Measurements from ENCODE around the gene C1QTNF12. TPM values are rescaled to one million over a fixed set of nuclear protein-coding genes. Genes with fewer than 3 reads are reported as not detected.

C1QTNF12 gene
- total RNA-seq, 2 donors from 2014 or later = 2.9 to 12.5 TPM

DNA sequence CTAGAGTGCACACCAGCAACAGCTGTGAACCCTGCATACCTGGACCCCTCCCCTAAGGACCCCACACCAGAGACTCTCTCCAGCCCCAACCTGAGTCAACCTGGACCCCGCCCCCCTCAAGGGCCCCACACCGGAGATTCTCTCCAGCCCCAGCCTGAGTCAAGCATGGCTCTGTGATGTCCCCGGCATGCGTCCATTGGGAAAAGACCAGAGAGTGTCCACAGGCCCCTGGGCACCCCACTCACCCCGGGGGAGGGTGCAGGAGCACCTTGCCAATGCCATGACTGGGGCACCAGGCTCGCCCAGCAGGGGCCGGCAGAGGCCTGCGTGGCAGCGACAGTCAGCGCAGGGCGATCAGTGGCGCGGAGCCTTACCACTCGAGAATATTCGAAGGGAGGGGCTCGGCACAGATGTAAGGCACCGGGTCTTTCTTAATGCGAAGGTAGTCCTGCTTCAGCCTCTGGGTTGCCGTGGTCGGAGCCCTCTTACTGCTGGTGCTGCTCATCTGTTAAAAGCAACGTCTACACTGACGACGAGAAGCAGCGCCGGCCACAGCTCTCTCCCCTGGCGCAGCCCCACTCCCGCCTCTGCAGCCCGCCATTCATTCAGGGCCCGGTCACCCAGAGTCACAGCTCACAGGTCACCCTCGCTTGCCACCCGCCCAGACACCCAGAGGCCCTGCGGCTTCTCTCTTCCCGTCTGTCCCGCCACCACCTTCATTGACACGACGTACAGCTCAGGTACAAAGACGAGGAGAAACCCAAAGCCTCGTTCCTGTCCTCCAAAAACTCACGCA, 21.2 kb upstream of the C1QTNF12 start:
- H3K27me3 ChIP-seq (replicated peaks; ENCODE audit: insufficient read depth) = no peaks in the 10 kb centered on the region
- no peak overlapping the region for H3K4me3 ChIP-seq
- no peak overlapping the region for H3K27ac ChIP-seq
- TF ChIP-seq, protein P1, sequence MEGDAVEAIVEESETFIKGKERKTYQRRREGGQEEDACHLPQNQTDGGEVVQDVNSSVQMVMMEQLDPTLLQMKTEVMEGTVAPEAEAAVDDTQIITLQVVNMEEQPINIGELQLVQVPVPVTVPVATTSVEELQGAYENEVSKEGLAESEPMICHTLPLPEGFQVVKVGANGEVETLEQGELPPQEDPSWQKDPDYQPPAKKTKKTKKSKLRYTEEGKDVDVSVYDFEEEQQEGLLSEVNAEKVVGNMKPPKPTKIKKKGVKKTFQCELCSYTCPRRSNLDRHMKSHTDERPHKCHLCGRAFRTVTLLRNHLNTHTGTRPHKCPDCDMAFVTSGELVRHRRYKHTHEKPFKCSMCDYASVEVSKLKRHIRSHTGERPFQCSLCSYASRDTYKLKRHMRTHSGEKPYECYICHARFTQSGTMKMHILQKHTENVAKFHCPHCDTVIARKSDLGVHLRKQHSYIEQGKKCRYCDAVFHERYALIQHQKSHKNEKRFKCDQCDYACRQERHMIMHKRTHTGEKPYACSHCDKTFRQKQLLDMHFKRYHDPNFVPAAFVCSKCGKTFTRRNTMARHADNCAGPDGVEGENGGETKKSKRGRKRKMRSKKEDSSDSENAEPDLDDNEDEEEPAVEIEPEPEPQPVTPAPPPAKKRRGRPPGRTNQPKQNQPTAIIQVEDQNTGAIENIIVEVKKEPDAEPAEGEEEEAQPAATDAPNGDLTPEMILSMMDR (IDR thresholded peaks at IDR 0.05) = no peak
- ATAC-seq (ENCODE audit: insufficient number of reproducible peaks, low FRiP score, low read depth) (no peak), DNase-seq (ENCODE audit: low spot score) (no peak)
- H3K9me3 ChIP-seq = no peaks in the 10 kb centered on the region
- H3K4me1 ChIP-seq (ENCODE audit: control insufficient read depth in 1 of 2, low read depth in 2 of 2) = peaks cover 18 to 28% of the 10 kb centered on the region in 2 donors
- peaks cover 30% of the 10 kb centered on the region for H3K36me3 ChIP-seq

DNA sequence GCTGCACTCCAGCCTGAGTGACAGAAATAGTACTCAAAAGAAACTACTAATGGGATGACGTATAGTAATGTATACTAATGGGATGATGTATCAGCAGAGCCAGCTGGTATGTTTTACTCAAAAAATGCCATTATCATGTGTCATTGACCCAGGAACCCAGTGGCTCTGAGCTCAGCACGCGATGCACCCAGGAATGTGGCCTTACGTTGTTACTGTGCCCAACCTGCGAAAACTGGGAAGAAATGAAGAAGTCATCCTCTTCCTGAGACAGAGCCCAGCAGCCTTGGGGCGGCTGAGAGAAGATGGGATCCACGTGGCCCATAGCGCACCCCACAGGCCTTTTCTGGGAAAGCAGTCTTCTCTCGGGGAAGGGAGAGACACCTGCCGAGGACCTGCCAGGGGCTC, 18.3 kb upstream of the C1QTNF12 start:
- Histone ChIP-seq H3K4me1 (ENCODE audit: control insufficient read depth in 1 of 2, low read depth in 2 of 2) (no peaks in the 10 kb centered on the region), H3K4me3 (no peak overlapping the region), H3K9me3 (no peaks in the 10 kb centered on the region), H3K27ac (no peak overlapping the region), H3K27me3 (replicated peaks; ENCODE audit: insufficient read depth) (no peaks in the 10 kb centered on the region), H3K36me3 (peaks cover 49% of the 10 kb centered on the region)
- ATAC-seq (ENCODE audit: insufficient number of reproducible peaks, low FRiP score, low read depth) (no peak), DNase-seq (ENCODE audit: low spot score) (no peak)
- TF ChIP-seq, protein P1 (IDR thresholded peaks at IDR 0.05) = no peak

DNA sequence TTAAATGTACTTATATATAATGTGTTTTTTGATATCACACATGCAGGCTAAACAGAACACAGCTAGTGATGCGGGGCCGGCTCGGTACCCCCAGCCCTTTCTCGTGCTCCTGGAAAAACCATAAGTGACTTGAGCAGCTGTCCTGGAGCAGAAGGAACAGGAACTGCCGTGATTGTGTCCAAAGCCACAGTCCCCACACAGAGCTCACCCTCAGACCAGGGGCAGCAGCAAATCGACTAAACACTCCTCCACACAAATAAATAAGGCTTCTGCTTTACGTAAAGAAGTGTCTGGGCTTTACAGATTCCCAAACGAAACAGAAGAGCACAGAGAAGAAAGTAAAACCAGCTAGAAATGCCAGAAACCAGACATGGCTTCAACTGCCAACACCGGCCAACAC, 17.5 kb upstream of the C1QTNF12 start:
- Histone ChIP-seq H3K9me3 (no peaks in the 10 kb centered on the region), H3K27ac (no peak overlapping the region), H3K27me3 (replicated peaks; ENCODE audit: insufficient read depth) (no peaks in the 10 kb centered on the region), H3K36me3 (peaks cover 49% of the 10 kb centered on the region), H3K4me3 (no peak overlapping the region), H3K4me1 (ENCODE audit: control insufficient read depth in 1 of 2, low read depth in 2 of 2) (no peaks in the 10 kb centered on the region)
- TF ChIP-seq, protein P1 (IDR thresholded peaks at IDR 0.05) = no peak
- ATAC-seq (ENCODE audit: insufficient number of reproducible peaks, low FRiP score, low read depth) (no peak), DNase-seq (ENCODE audit: low spot score) (no peak)

DNA sequence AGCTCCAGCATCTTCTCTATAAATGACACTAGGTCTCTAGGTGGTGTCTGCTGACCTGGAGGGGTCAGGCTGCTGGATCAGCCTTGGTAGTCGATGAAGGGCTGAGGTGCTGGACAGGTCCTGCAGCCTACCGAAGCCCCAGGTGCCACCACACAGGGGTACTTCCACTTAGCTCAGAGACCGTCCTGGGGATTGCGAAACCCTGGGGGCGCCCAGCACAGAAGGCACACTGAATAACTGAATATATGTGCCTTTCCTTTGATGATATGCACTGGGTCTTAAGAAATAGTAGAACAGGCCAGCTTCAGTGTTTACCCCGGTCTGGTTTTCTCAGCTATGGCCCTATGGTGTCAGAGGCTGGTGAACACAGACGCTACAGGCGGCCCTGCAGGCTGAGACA, 16.2 kb upstream of the C1QTNF12 start:
- ATAC-seq (ENCODE audit: insufficient number of reproducible peaks, low FRiP score, low read depth) (no peak), DNase-seq (ENCODE audit: low spot score) (no peak)
- no peak overlapping the region for H3K27ac ChIP-seq
- no peak overlapping the region for H3K4me3 ChIP-seq
- H3K9me3 ChIP-seq = no peaks in the 10 kb centered on the region
- no peaks in the 10 kb centered on the region for H3K27me3 ChIP-seq (replicated peaks; ENCODE audit: insufficient read depth)
- TF ChIP-seq, protein P1 (IDR thresholded peaks at IDR 0.05) = no peak
- peaks cover 50% of the 10 kb centered on the region for H3K36me3 ChIP-seq
- H3K4me1 ChIP-seq (ENCODE audit: control insufficient read depth in 1 of 2, low read depth in 2 of 2) = no peaks in the 10 kb centered on the region

DNA sequence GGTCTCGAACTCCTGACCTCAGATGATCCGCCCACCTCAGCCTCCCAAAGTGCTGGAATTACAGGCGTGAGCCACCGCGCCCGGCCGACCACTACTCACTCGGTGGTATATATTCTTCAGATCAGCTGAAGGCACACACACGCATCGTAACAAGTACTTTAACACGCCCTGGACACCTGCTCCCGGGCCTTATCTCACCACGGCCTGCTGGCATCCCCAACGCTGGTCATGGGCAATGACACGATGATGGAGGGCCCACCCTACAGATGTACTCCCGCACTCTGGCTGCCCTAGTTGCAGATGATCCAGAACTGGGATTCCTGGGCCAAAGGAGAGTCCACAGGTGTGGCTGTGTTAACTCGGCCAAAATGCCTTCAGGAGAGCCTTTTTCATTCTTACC, 15.5 kb upstream of the C1QTNF12 start:
- H3K9me3 ChIP-seq = no peaks in the 10 kb centered on the region
- H3K27ac ChIP-seq = no peak overlapping the region
- H3K27me3 ChIP-seq (replicated peaks; ENCODE audit: insufficient read depth) = no peaks in the 10 kb centered on the region
- TF ChIP-seq, protein P1 (IDR thresholded peaks at IDR 0.05) = no peak
- ATAC-seq (ENCODE audit: insufficient number of reproducible peaks, low FRiP score, low read depth) (no peak), DNase-seq (ENCODE audit: low spot score) (no peak)
- peaks cover 45% of the 10 kb centered on the region for H3K36me3 ChIP-seq
- H3K4me1 ChIP-seq (ENCODE audit: control insufficient read depth in 1 of 2, low read depth in 2 of 2) = no peaks in the 10 kb centered on the region
- H3K4me3 ChIP-seq = no peak overlapping the region
